EH (cell line): Measurements from ENCODE around the gene PAEP.

Source experiments
- DNase-seq: peaks from one replicate; pipeline ENCODE4 v3.0.0-alpha.2; 2015; ENCODE audit warnings: low read depth

Gene PAEP

GRCh38 chr9:135601988-135602387, 40.4 kb downstream of the PAEP start:
- DNase-seq: no peak

- peak; percentile 36 for DNase-seq
Measured at GRCh38 chr9:135602789-135603481, 41.4 kb downstream of the PAEP start.

- no peak for DNase-seq
Measured at GRCh38 chr9:135604437-135605237, 43.1 kb downstream of the PAEP start.

DNA sequence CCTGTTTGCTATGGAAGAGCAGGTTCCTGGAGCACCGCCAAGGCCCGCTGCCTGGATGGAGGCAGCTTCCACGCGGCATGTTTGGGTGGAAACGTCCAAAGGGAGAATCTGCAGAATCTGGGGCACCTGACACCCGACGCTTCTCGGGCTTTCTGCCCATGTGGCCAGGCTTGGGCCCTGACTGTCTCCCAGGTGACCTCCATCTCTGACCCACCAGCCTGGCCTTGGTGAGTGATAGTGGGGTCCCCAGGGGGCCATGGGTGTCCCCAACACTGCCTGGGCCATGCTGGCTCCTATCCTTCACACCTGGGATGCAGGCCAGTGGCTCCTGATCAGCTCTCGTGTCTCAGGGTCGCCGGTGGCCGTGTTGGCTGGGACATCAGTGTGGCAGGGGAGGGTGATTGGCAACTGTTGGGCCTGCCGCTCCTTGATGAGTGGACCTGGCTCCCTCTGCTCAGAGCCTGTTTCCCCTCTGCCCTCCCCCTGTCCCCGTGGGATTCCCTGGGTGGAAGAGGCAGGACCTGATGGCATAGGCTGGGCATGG, 43.8 kb downstream of the PAEP start:
- no peak for DNase-seq

- no peak for DNase-seq
Measured at GRCh38 chr9:135606885-135607259, 45.3 kb downstream of the PAEP start.

GRCh38 chr9:135607401-135608293, 46.1 kb downstream of the PAEP start:
- no peak for DNase-seq

DNA sequence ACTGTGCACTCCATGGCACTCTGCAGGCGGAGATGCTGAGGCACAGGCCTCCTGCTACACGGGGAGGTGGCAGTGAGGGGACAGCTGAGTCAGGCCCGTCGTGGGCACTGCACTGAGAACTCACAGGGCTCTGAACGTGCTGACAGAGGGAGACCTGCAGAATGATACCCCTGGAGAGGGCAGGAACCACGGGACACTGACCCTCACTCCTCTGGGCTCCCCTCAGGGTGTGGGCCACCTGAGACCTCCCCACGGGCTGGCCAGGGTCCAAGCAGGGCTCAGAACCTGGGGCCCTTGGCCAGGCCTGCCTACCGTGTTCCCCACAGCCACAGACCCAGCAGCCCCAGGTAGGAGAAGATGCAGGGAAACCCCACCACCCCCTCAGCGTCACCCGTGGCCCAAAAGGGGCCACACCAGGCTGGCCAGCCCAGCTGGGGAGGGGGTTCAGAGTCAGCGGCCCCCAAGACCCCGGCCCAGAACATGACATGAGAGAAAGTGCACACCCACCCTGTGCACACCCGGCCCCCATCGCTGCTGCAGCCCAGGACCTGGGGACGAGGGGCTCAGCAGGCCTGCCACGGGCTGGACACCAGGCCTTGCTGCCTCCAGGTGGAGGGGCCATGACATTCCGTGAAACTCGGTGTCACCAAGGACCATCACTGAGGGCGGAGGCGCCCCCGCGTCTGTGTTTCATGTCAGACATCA, 46.9 kb downstream of the PAEP start:
- DNase-seq: no peak

DNA sequence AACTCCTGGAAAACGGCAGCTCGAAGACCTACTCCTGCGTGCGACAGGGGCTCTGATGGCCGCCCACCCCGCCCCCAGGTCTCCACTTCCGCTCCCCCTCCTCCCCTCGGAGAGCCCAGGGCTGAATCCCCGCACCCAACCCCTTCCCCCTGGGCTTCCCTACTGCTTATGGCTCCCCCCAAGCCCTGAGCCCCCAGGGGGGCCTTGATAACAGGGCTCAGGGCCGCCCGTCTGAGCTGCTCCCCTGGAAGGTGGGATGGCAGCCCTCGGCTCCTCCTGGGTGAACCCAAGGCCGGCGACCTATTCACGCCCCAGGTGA, 47.4 kb downstream of the PAEP start:
- no peak for DNase-seq

DNA sequence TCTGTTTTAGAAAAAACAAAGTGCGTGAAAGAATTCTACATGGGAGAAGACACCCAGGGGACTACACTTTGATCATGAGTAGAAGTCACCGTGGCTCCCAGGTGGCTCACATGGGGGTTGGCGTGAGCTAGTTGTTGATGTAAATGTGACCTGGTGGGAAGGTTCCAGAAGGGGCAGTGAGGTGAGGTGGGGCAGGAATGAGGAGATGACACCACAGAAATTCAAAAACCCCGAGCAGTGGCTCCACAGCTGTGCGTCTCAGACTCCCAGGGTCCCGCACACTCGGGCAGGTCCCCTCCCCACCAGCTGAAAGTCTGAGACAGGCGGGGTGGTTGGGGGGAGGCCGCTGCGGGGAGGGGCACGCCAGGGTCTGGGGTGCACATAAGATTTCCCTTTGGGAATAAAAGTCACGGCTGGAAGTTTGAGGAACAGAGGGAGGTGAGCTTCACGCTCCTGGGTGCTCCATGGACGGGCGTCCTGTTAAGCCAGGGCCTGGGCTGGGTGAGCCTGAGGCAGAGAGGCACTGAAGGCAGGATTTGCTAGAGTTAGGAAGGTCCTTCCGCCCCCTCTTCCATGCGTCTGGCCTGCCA, 47.9 kb downstream of the PAEP start:
- DNase-seq: no peak

DNA sequence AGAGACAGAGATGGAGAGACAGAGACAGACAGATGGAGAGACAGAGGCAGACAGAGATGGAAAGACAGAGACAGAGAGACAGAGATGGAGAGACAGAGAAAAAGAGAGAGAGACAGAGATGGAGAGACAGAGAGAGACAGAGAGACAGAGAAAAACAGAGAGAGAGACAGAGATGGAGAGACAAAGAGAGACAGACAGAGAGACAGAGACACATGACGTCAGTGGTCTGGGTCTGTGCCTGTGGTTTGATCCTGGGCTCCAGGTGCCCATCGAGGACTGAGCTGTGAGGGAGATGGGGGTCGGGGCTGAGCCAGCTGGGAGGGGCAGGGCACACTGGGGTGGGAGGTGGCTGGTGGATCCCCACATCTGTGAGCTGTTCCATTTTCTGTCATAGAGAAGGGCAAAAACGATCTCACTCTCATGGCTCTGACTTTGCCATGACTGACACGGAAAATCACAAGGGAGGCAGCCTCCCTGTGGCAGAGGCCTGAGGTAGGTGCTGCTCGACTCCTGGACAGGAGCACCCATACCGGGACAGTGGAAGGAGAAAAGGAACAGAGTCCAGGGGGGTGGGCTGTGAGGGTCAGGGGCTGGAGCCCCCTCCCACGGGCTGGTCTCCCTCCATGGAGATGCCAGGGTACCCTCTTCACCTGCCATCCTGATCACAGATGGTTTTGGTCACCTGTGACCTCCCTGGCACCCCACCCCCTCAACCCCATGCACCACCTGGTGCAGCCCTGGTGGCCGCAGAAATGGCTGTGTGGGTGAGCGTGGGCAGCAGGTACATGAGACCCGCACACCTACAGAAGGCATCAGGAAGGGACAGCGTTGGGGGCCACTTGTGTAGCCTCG, 49.0 kb downstream of the PAEP start:
- no peak for DNase-seq

GRCh38 chr9:135611142-135611874, 49.8 kb downstream of the PAEP start:
- no peak for DNase-seq

- no peak for DNase-seq
Measured at GRCh38 chr9:135611875-135612209, 50.3 kb downstream of the PAEP start.

DNA sequence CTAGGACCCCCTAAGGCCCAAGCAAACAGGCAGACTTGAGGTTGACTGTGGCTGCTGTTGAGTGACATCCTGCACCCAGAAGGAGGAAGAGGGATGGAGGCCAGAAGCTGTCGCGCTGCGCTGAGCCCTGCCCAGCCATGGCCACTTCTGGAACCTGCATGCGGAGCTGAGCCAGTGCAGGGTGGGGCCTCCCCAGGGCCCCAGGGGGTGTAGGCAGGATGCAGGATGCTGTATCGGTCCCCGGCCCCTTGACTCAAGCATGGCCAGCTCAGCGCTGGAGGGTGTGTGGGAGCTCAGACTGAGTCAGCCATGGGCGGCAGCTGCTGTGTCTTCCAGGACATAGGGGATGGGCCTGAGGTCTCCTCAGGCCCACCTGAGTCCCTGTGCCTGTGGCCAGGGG, 50.9 kb downstream of the PAEP start:
- DNase-seq: no peak

DNA sequence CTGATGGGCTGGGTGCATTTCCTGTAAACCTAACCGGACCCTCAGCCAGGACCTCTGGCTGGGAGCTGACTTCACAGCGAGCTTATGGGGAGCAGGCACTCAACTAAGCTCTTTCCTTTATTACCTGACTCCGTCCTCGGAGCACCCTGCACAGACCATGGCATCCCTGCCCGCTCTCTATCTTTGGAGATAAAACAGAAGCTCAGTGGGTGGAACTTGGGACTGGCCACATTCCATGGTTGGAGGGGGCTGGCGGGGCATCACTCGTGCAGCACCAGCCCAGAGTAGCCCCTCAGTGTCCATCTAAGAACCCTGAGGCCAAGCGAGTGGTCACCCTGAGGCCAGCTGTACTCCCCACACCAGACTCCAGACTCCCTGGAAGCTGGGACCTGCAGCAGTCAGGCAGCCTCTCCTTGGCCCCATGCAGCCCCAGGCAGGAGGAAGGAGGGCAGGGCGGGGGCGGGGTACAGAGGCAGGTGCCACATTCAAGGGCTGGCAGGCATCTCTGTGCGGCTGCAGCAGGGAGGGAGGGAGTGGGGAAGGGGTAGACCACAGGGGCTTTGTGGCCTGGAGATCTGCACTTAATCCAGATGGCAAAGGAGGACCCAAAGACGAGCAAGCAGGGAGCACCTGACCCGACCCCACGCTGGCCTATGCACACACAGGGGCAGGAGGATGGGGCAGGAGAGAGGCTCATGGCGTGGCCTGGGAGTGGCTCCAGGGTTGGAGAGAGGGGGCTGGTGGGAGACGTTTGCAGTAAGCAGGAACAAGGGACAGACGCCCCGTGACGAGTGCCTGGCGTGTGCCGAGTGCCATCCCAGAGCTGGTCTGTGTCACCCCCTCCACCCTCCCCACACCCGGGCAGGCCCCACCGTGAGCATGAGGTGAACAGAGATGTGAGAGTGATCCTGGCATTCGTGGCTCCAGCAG, 51.7 kb downstream of the PAEP start:
- DNase-seq: no peak

- DNase-seq: no peak
Measured at GRCh38 chr9:135613946-135614805, 52.6 kb downstream of the PAEP start.

DNA sequence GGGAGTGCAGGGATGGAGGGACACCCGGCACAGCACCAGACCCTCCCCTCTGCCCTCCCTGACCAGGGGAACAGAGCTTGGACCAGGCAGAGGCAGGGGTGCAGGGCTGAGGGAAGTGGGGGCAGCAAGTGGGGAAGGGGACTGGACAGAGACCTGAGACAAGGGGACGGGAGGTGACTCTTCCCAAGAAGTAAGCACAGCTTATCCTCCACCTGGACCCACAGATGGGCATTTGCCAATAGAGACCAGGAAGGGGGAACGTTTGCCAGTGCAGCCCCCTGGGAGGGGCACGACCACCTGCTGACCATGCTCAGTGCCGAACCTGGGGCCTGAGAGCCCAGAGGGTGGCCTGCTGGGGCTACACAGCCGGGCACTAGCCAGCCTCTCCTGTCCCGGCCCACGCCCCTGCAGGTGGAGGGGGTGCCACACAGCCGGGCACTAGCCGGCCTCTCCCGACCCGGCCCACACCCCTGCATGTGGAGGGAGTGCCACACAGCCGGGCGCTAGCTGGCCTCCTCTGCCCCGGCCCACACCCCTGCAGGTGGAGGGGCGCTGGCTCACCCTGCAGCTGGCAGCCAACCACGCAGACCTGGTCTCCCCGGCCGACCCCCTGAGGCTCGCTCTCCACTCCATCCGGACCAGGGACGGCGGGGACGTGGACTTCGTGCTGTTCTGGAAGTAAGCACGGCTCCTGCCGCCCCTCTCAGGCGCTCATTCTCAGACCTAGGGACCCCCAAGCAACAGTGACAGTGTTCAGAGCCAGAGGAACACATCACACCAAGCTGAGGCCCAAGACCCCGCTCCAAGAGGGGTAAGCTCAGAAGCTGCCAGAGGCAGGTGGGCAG, 53.5 kb downstream of the PAEP start:
- DNase-seq: no peak
